ENCODE data around the gene AGPAT1. TPM values are rescaled to one million over a fixed set of nuclear protein-coding genes. Genes with fewer than 3 reads are reported as not detected.

The AGPAT1 gene
- total and polyA plus RNA-seq, 7 experiments from 2014 or later = 19.3 to 46.1 (median 29.7) TPM

DNA sequence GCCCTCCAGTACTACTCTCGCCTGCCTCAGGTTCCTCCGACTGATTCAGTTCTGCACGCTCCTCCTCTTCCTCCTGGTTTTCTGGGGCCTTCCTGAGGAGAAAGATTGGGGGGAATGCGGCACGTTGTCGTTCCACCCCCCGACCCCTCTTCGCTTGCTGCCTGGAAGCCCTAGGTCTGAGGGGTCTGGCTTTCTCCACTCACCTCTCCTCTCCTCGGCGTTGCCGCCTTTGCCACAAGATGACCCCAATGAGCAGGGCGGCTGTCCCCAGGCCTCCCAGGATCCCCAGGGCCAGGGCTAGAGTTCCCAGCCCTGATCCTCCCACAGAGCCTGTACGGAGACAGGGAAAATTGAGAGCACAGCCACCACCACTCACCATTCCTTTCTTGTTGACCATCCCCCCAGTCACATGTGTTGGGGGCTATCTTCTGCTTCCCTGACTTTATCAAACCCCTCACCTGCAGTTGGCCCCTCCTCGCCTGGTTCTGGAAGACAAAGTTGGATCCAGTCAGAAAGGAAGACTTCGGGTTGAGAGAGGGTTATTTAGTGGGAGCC, 5.3 kb upstream of the AGPAT1 start:
- no peaks in the 10 kb centered on the region for H3K9me3 ChIP-seq (ENCODE audit: control insufficient read depth in 2 of 3, low read length in 3 of 3)
- intact Hi-C loops (cut with micrococcal nuclease) = no loop called here
- DNase-seq (no peak), ATAC-seq (no peak)
- H3K27me3 Mint-ChIP-seq = no peaks in the 10 kb centered on the region
- H3K4me3 Mint-ChIP-seq = peak overlapping the region in 3 of 10 donors; percentile 18 to 85 (median 34)
- H3K4me3 ChIP-seq (ENCODE audit: low read length) = no peak overlapping the region
- H3K36me3 ChIP-seq (ENCODE audit: control insufficient read depth in 2 of 3, insufficient read depth in 3 of 3, low read length in 3 of 3) = peaks cover 0 to 48% (median 17%) of the 10 kb centered on the region in 3 experiments
- peak overlapping the region; percentile 47 for H3K27ac ChIP-seq (ENCODE audit: low read depth, low read length)
- CTCF ChIA-PET = no interaction called here
- peaks cover 21 to 40% of the 10 kb centered on the region in 2 donors for H3K4me1 ChIP-seq (ENCODE audit: control insufficient read depth in 2 of 2, insufficient read depth in 2 of 2, low read length in 2 of 2)
- peaks cover 44 to 73% (median 61%) of the 10 kb centered on the region in 7 donors for H3K4me1 Mint-ChIP-seq
- peaks cover 0 to 3% (median 0%) of the 10 kb centered on the region in 11 donors for H3K9me3 Mint-ChIP-seq
- H3K27ac Mint-ChIP-seq = peak overlapping the region in 7 of 9 donors; percentile 45 to 99 (median 67)
- POLR2A ChIA-PET = interaction anchor here (5.4 to 8.1 kb wide), 2 partner anchors 10 to 52 kb away, joined by 36 to 259 read pairs; partner anchors contain the start of genes ATF6B, FKBPL, GPSM3 and PBX2
- H3K36me3 Mint-ChIP-seq = peaks cover 0 to 18% (median 14%) of the 10 kb centered on the region in 5 donors
- no peaks in the 10 kb centered on the region for H3K27me3 ChIP-seq (ENCODE audit: control insufficient read depth in 2 of 2, insufficient read depth in 2 of 2, low read length in 2 of 2)

DNA sequence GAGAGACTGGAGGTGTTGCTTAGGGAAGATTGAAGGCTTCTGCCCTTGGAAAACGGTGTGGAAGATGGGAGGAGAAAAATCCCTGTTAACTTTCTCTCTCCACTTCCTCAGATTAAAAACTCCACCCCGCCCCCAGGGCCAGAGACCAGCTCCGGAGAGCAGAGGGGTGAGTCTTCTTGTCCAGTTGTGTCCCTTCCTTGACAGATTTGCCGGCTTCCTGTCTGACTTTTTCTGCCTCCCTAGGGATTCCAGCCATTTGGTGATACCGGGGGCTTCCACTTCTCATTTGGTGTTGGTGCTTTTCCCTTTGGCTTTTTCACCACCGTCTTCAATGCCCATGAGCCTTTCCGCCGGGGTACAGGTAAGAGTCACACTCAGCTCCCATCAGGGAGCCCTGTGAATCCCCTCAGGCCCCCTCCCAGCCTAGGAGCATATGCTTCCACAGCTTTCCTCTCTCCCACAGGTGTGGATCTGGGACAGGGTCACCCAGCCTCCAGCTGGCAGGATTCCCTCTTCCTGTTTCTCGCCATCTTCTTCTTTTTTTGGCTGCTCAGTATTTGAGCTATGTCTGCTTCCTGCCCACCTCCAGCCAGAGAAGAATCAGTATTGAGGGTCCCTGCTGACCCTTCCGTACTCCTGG, 4.0 kb upstream of the AGPAT1 start:
- peaks cover 31 to 48% of the 10 kb centered on the region in 2 donors for H3K4me1 ChIP-seq (ENCODE audit: control insufficient read depth in 2 of 2, insufficient read depth in 2 of 2, low read length in 2 of 2)

DNA sequence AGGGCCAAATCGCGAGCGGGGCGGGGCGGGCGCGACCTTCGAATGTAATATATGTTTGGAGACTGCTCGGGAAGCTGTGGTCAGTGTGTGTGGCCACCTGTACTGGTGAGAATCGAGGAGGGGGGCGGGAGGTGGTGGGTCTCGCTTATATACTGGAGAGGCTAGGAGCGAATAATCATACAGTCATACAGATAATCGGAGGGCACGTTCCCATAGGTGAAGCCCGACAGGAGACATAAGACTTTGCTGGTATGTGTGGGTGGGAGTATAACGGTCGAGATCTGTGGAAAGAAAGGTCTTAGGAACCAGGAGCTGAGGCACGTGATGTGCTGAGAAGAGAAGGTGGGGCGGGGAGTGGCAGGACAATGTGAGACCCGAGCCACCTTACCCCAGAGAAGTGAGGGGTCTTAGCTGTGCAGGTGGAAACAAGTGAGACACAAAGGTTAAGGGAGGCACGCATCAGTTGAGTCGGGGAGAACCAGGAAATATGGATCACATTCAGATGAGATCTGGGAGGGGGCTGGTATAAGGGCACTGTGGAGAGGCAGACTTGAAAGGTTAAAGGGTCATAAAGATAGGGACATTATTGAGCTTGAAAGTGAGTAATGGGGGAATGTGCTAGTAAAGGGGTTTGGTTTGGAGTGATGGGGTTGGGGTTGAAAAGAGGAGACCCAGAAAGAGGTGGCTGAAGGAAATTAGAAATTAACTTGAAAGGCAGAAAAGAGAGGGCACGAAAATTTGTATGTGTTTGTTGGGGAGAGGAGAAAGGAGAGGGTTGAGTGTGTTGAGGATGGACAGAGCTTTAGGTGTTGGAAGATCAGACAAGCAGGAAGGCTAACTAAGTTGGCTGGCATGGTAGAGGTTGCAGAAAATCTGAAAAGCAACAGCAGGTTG, 2.9 kb upstream of the AGPAT1 start:
- H3K9me3 Mint-ChIP-seq = peaks cover 0 to 3% (median 0%) of the 10 kb centered on the region in 11 donors
- H3K4me3 Mint-ChIP-seq = peak overlapping the region; percentile 85 to 98 (median 95)
- ATAC-seq = no peak
- peaks cover 31 to 54% of the 10 kb centered on the region in 2 donors for H3K4me1 ChIP-seq (ENCODE audit: control insufficient read depth in 2 of 2, insufficient read depth in 2 of 2, low read length in 2 of 2)
- no peaks in the 10 kb centered on the region for H3K27me3 ChIP-seq (ENCODE audit: control insufficient read depth in 2 of 2, insufficient read depth in 2 of 2, low read length in 2 of 2)
- peak overlapping the region; percentile 91 for H3K27ac ChIP-seq (ENCODE audit: low read depth, low read length)
- peak overlapping the region; percentile 82 for H3K4me3 ChIP-seq (ENCODE audit: low read length)
- CTCF ChIA-PET = interaction anchor here (0.8 to 1.7 kb wide), 5 partner anchors 9 to 580 kb away, joined by 3 to 10 read pairs (median 5); partner anchors contain the start of gene GPSM3
- H3K27ac Mint-ChIP-seq = peak overlapping the region; percentile 87 to 100 (median 95)
- H3K4me1 Mint-ChIP-seq = peaks cover 55 to 82% (median 62%) of the 10 kb centered on the region in 7 donors
- POLR2A ChIA-PET = interaction anchor here (0.7 to 8.1 kb wide), 7 partner anchors 8 to 794 kb away, joined by 3 to 259 read pairs (median 4); partner anchors contain the start of genes ATF6B, FKBPL, GPSM3 and PBX2
- peaks cover 0 to 36% (median 17%) of the 10 kb centered on the region in 3 experiments for H3K36me3 ChIP-seq (ENCODE audit: control insufficient read depth in 2 of 3, insufficient read depth in 3 of 3, low read length in 3 of 3)
- no peaks in the 10 kb centered on the region for H3K27me3 Mint-ChIP-seq
- intact Hi-C loops (cut with micrococcal nuclease) = loop anchor here (1.0 to 5.0 kb wide), 12 partner anchors 12 to 1561 kb away; partner anchors contain the start of genes PBX2 (in 2 of the 2), BAG6 (in 1 of the 2), BRD2 (in 1 of the 2) and CLIC1 (in 1 of the 2)
- peak in 2 of 9 donors; percentile 14 to 36 for DNase-seq
- H3K9me3 ChIP-seq (ENCODE audit: control insufficient read depth in 2 of 3, low read length in 3 of 3) = no peaks in the 10 kb centered on the region
- H3K36me3 Mint-ChIP-seq = peaks cover 0 to 14% (median 10%) of the 10 kb centered on the region in 5 donors

More for the DNA sequence above, 4.0 kb upstream of the AGPAT1 start:
- Mint-ChIP-seq H3K27ac (peak overlapping the region in 8 of 9 donors; percentile 20 to 99 (median 70)), H3K36me3 (peaks cover 0 to 12% (median 10%) of the 10 kb centered on the region in 5 donors), H3K9me3 (peaks cover 0 to 3% (median 0%) of the 10 kb centered on the region in 11 donors), H3K27me3 (no peaks in the 10 kb centered on the region), H3K4me3 (peak overlapping the region; percentile 37 to 97 (median 54)), H3K4me1 (peaks cover 44 to 74% (median 59%) of the 10 kb centered on the region in 7 donors)
- Histone ChIP-seq H3K27ac (ENCODE audit: low read depth, low read length) (no peak overlapping the region), H3K4me3 (ENCODE audit: low read length) (no peak overlapping the region), H3K36me3 (ENCODE audit: control insufficient read depth in 2 of 3, insufficient read depth in 3 of 3, low read length in 3 of 3) (peaks cover 0 to 41% (median 17%) of the 10 kb centered on the region in 3 experiments), H3K27me3 (ENCODE audit: control insufficient read depth in 2 of 2, insufficient read depth in 2 of 2, low read length in 2 of 2) (no peaks in the 10 kb centered on the region), H3K9me3 (ENCODE audit: control insufficient read depth in 2 of 3, low read length in 3 of 3) (no peaks in the 10 kb centered on the region)
- ATAC-seq (no peak), DNase-seq (no peak)
- ChIA-PET POLR2A (interaction anchor here (1.2 to 8.1 kb wide), 6 partner anchors 11 to 793 kb away, joined by 3 to 259 read pairs (median 4); partner anchors contain the start of genes ATF6B, FKBPL, GPSM3 and PBX2), CTCF (interaction anchor here (0.6 to 1.7 kb wide), 6 partner anchors 8 to 595 kb away, joined by 3 to 10 read pairs (median 5); partner anchors contain the start of gene GPSM3)
- intact Hi-C loops (cut with micrococcal nuclease) = loop anchor here (2.0 to 5.0 kb wide), 8 partner anchors 223 to 1563 kb away; partner anchors contain the start of genes BAG6 (in 1 of the 2), BRD2 (in 1 of the 2), CLIC1 (in 1 of the 2) and EHMT2 (in 1 of the 2)

DNA sequence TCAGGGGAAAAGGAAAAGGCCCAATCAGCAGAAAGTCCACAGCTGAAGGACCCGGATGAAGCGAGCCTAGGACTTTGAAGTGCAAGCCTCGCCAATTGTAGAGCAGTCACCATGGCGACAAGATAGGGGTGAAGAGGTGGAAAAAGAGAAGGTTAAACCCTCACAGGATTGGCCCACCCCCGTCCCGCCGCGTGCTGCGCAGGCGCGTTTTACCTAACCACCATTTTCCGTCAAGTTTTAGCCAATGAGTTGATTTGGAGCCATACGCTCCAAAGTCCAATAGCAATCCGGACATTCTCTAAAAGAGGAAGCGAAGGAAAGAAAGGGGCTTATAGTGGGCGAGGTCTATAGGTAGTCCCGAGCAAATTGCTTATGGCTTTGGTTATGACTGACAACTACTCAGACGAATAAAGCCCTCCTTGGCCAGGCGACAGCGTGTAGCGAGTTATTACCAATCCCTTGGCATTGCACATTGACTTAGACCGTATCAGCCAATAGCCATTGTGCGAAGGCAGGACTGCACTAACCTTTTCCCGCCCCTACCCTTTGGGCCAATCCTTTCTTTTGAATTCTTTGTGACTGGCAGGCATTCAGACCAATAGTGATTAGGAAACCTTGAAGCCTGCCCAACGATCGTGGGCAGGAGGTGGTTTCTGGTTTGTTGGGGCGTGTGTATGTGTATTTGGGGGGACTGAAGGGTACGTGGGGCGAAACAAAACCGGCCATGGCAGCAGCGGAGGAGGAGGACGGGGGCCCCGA, 2.1 kb upstream of the AGPAT1 start, which contains the start of gene RNF5:
TSS of gene RNF5 (plus strand) at position 618 of the 759 bp plus-strand sequence. CDS start at position 725, 107 bp downstream.
- H3K4me1 Mint-ChIP-seq = peaks cover 63 to 86% (median 69%) of the 10 kb centered on the region in 7 donors
- Histone ChIP-seq H3K27ac (ENCODE audit: low read depth, low read length) (peak within 1 kb of the TSS; percentile 91), H3K27me3 (ENCODE audit: control insufficient read depth in 2 of 2, insufficient read depth in 2 of 2, low read length in 2 of 2) (no peaks in the 10 kb centered on the region), H3K4me1 (ENCODE audit: control insufficient read depth in 2 of 2, insufficient read depth in 2 of 2, low read length in 2 of 2) (peaks cover 31 to 63% of the 10 kb centered on the region in 2 donors), H3K9me3 (ENCODE audit: control insufficient read depth in 2 of 3, low read length in 3 of 3) (no peaks in the 10 kb centered on the region), H3K36me3 (ENCODE audit: control insufficient read depth in 2 of 3, insufficient read depth in 3 of 3, low read length in 3 of 3) (peaks cover 0 to 28% (median 11%) of the 10 kb centered on the region in 3 experiments), H3K4me3 (ENCODE audit: low read length) (peak within 1 kb of the TSS; percentile 82)
- POLR2A ChIA-PET = interaction anchor here (0.9 to 8.1 kb wide), 6 partner anchors 13 to 793 kb away, joined by 3 to 259 read pairs (median 8); partner anchors contain the start of genes ATF6B, EGFL8, FKBPL and GPSM3
- CTCF ChIA-PET = interaction anchor here (0.6 to 2.1 kb wide), 5 partner anchors 13 to 280 kb away, joined by 3 to 9 read pairs (median 3); partner anchors contain the start of genes ATF6B and EHMT2
- peaks cover 0 to 3% (median 0%) of the 10 kb centered on the region in 11 donors for H3K9me3 Mint-ChIP-seq
- H3K27me3 Mint-ChIP-seq = no peaks in the 10 kb centered on the region
- H3K27ac Mint-ChIP-seq = peak within 1 kb of the TSS; percentile 87 to 100 (median 95)
- ATAC-seq = peak; percentile 89
- peak; percentile 60 to 99 (median 97) for DNase-seq
- intact Hi-C loops (cut with micrococcal nuclease) = loop anchor here (1.0 to 5.0 kb wide), 15 partner anchors 12 to 1561 kb away; partner anchors contain the start of genes FKBPL (in 2 of the 2), NELFE (in 2 of the 2), PBX2 (in 2 of the 2) and PSMB8 (in 2 of the 2)
- peak within 1 kb of the TSS; percentile 85 to 98 (median 95) for H3K4me3 Mint-ChIP-seq
- peaks cover 0 to 14% (median 10%) of the 10 kb centered on the region in 5 donors for H3K36me3 Mint-ChIP-seq

Measured in naive thymus-derived CD4-positive, alpha-beta T cell (primary cell).